CD14-positive monocyte (primary cell): ENCODE results near the gene FADS1. TPM values are rescaled to one million over a fixed set of nuclear protein-coding genes. Genes with fewer than 3 reads are reported as not detected.

Experiments used
- DNase-seq, 3 donors: peaks; one replicate each; pipeline ENCODE4 v3.0.0-alpha.2; 2011 to 2022
- H2AFZ ChIP-seq: 2 replicates; pipeline ENCODE4 v1.6.0; 2012; ENCODE audit warnings: mild to moderate bottlenecking, low read depth, low read length, inconsistent platforms; ENCODE audit not compliant: insufficient read depth, poor library complexity, severe bottlenecking
- H3K27ac ChIP-seq, 2 donors: 1 replicate in 1 of 2; 2 replicates in 1 of 2; pipeline ENCODE4 v1.5.1; 2012 to 2013; ENCODE audit warnings: low read length in 2 of 2, control low read depth in 1 of 2, inconsistent platforms in 1 of 2, low read depth in 1 of 2, mild to moderate bottlenecking in 1 of 2
- H3K27me3 ChIP-seq, 2 donors: one replicate each; pipeline versions ENCODE4 v1.6.0 to v1.6.1; 2011 to 2013; ENCODE audit warnings: low read length in 2 of 2; ENCODE audit not compliant: control insufficient read depth in 2 of 2, insufficient read depth in 2 of 2
- H3K36me3 ChIP-seq, 2 donors: replicated peaks in 1 of 2; 1 replicate in 1 of 2; 2 replicates in 1 of 2; pipeline versions ENCODE4 v1.5.1 to v1.6.1; 2012 to 2013; ENCODE audit warnings: low read length in 2 of 2, control low read depth in 1 of 2, inconsistent platforms in 1 of 2, mild to moderate bottlenecking in 1 of 2; ENCODE audit not compliant: insufficient read depth in 2 of 2, control insufficient read depth in 1 of 2
- H3K4me1 ChIP-seq, 2 donors: 1 replicate in 1 of 2; 2 replicates in 1 of 2; pipeline versions ENCODE4 v1.5.1 to v1.6.1; 2012 to 2013; ENCODE audit warnings: low read length in 2 of 2, control low read depth in 1 of 2, inconsistent platforms in 1 of 2, mild to moderate bottlenecking in 1 of 2, moderate library complexity in 1 of 2; ENCODE audit not compliant: insufficient read depth in 2 of 2, control insufficient read depth in 1 of 2
- H3K4me2 ChIP-seq: replicated peaks from 2 replicates; pipeline ENCODE3; 2012; ENCODE audit warnings: low read length, moderate library complexity, mild to moderate bottlenecking; ENCODE audit not compliant: poor library complexity, severe bottlenecking; ENCODE audit errors: extremely low read depth
- H3K4me3 ChIP-seq, 3 experiments: fragments of 200-600 bp in 1 of 3; sonication (generic) in 1 of 3; replicated peaks in 1 of 3; 1 replicate in 2 of 3; 2 replicates in 1 of 3; pipeline ENCODE4 v1.5.1; 2011 to 2013; ENCODE audit warnings: low read length in 3 of 3, mild to moderate bottlenecking in 3 of 3, control low read depth in 2 of 3, low read depth in 2 of 3, inconsistent platforms in 1 of 3, moderate library complexity in 1 of 3
- H3K79me2 ChIP-seq: 2 replicates; pipeline ENCODE4 v1.6.0; 2012; ENCODE audit warnings: mild to moderate bottlenecking, control low read depth, inconsistent platforms, low read length, moderate library complexity; ENCODE audit not compliant: insufficient read depth
- H3K9ac ChIP-seq: 2 replicates; pipeline ENCODE4 v1.6.0; 2017; ENCODE audit warnings: low read length, mild to moderate bottlenecking; ENCODE audit not compliant: insufficient read depth, poor library complexity, severe bottlenecking
- H3K9me3 ChIP-seq, 2 donors: replicated peaks in 1 of 2; 1 replicate in 1 of 2; 2 replicates in 1 of 2; pipeline versions ENCODE4 v1.5.1 to v1.6.1; 2012 to 2013; ENCODE audit warnings: low read length in 2 of 2, control low read depth in 1 of 2; ENCODE audit not compliant: control insufficient read depth in 1 of 2, insufficient read depth in 1 of 2
- H4K20me1 ChIP-seq: 2 replicates; pipeline ENCODE4 v1.6.0; 2012; ENCODE audit warnings: mild to moderate bottlenecking, low read length, control low read depth, moderate library complexity; ENCODE audit not compliant: insufficient read depth
- H3K27ac Mint-ChIP-seq, 7 donors: one replicate each; pipeline ENCODE4 v1.8.0; 2020; ENCODE audit warnings: mild to moderate bottlenecking in 7 of 7, mixed read lengths in 7 of 7, moderate library complexity in 6 of 7, inconsistent platforms in 2 of 7
- H3K27me3 Mint-ChIP-seq, 3 donors: one replicate each; pipeline ENCODE4 v1.8.0; 2021 to 2022; ENCODE audit warnings: low read depth in 3 of 3, mild to moderate bottlenecking in 3 of 3, mixed read lengths in 3 of 3, moderate library complexity in 3 of 3, inconsistent platforms in 1 of 3
- H3K36me3 Mint-ChIP-seq, 2 donors: one replicate each; pipeline ENCODE4 v1.8.0; 2020; ENCODE audit warnings: mixed read lengths in 2 of 2, inconsistent platforms in 1 of 2, mild to moderate bottlenecking in 1 of 2
- H3K4me1 Mint-ChIP-seq: one replicate; pipeline ENCODE4 v1.8.0; 2020; ENCODE audit warnings: mild to moderate bottlenecking, mixed read lengths
- H3K4me3 Mint-ChIP-seq, 2 donors: one replicate each; pipeline ENCODE4 v1.8.0; 2020; ENCODE audit warnings: mild to moderate bottlenecking in 2 of 2, mixed read lengths in 2 of 2, moderate library complexity in 1 of 2
- H3K9me3 Mint-ChIP-seq, 7 donors: one replicate each; pipeline ENCODE4 v1.8.0; 2020 to 2022; ENCODE audit warnings: mixed read lengths in 7 of 7, mild to moderate bottlenecking in 6 of 7, moderate library complexity in 6 of 7, inconsistent platforms in 2 of 7
- CTCF ChIP-seq: fragments of 200-600 bp; IDR thresholded peaks from one replicate; pipeline ENCODE4 v1.8.0; 2022; ENCODE audit warnings: antibody characterized with exemption, mild to moderate bottlenecking
- WGBS: methylation state at CpG from one replicate; pipeline ENCODE4 v1.1.5; 2013; ENCODE audit warnings: missing lambda C conversion rate; ENCODE audit not compliant: insufficient coverage; 5-methylcytosine and 5-hydroxymethylcytosine counted together
- intact Hi-C, 2 donors: fragments of 100-400 bp; cut with micrococcal nuclease; formaldehyde crosslinking; loops; one replicate each; pipeline versions ENCODE4 v1.15.0 to v1.15.1; 2023
- polyA plus RNA-seq, 3 donors: library from polyadenylated mRNA; depleted of rRNA in 1 of 3; unstranded in 2 of 3; stranded (reverse) in 1 of 3; fragments of 300-500 nt in 2 of 3; fragments of >200 nt in 1 of 3; fragmentation: Illumina TruSeq in 2 of 3; gene quantifications; 1 replicate in 2 of 3; 2 replicates in 1 of 3; pipeline ENCODE4 v1.2.3, GENCODE V29; 2012 to 2021

The FADS1 gene
- polyA plus RNA-seq, 3 donors: 10.6 to 31.8 (median 29.2) TPM

- DNase-seq: no peak
- Mint-ChIP-seq H3K4me3 (peak overlapping the region in 1 of 2 donors; percentile 4), H3K36me3 (peaks cover 7 to 14% of the 10 kb centered on the region in 2 donors)
These were observed 37.7 kb downstream of the FADS1 start for GRCh38 chr11:61778920-61779650.

GRCh38 chr11:61778357-61778886 is 38.4 kb downstream of the FADS1 start:
- H3K9ac ChIP-seq: no peak overlapping the region
- TF ChIP-seq CTCF: no peak
- peaks cover 0 to 8% of the 10 kb centered on the region in 2 donors for H3K27me3 ChIP-seq
- no peak overlapping the region for H3K4me3 ChIP-seq
- H4K20me1 ChIP-seq: no peaks in the 10 kb centered on the region
- H3K27ac Mint-ChIP-seq: no peak overlapping the region
- intact Hi-C loops: no loop called here
- H3K4me2 ChIP-seq: no peak overlapping the region
- no peak for DNase-seq
- H3K4me1 ChIP-seq: peaks cover 10 to 15% of the 10 kb centered on the region in 2 donors
- peak overlapping the region in 1 of 2 donors; percentile 85 for H3K4me3 Mint-ChIP-seq
- H3K4me1 Mint-ChIP-seq: peaks cover 13% of the 10 kb centered on the region
- peaks cover 0 to 3% (median 0%) of the 10 kb centered on the region in 7 donors for H3K9me3 Mint-ChIP-seq
- WGBS: 92% methylated on average over 7 of the region's 11 CpGs
- H3K9me3 ChIP-seq: no peaks in the 10 kb centered on the region
- H3K36me3 ChIP-seq: no peaks in the 10 kb centered on the region
- H3K27ac ChIP-seq: no peak overlapping the region
- H3K79me2 ChIP-seq: no peaks in the 10 kb centered on the region
- H3K27me3 Mint-ChIP-seq: peaks cover 14 to 29% (median 20%) of the 10 kb centered on the region in 3 donors
- H2AFZ ChIP-seq: no peak overlapping the region
- H3K36me3 Mint-ChIP-seq: peaks cover 3 to 7% of the 10 kb centered on the region in 2 donors

More at GRCh38 chr11:61778920-61779650, 37.7 kb downstream of the FADS1 start:
- Histone ChIP-seq H3K9me3 (no peaks in the 10 kb centered on the region), H3K4me1 (peaks cover 10 to 15% of the 10 kb centered on the region in 2 donors), H3K4me3 (no peak overlapping the region), H2AFZ (no peak overlapping the region), H3K36me3 (peaks cover 0 to under 1% of the 10 kb centered on the region in 2 donors), H4K20me1 (no peaks in the 10 kb centered on the region), H3K27ac (no peak overlapping the region), H3K27me3 (peaks cover 0 to 8% of the 10 kb centered on the region in 2 donors), H3K4me2 (no peak overlapping the region), H3K9ac (no peak overlapping the region), H3K79me2 (no peaks in the 10 kb centered on the region)
- 98% methylated on average over 24 of the region's 24 CpGs for WGBS
- Mint-ChIP-seq H3K27me3 (peaks cover 14 to 29% (median 20%) of the 10 kb centered on the region in 3 donors), H3K9me3 (peaks cover 0 to 3% (median 0%) of the 10 kb centered on the region in 7 donors), H3K27ac (peak overlapping the region in 1 of 7 donors; percentile 10), H3K4me1 (peaks cover 13% of the 10 kb centered on the region)
- no peak for TF ChIP-seq CTCF
- intact Hi-C loops: no loop called here
